ENCODE data around the gene SWAP70. TPM values are rescaled to one million over a fixed set of nuclear protein-coding genes. Genes with fewer than 3 reads are reported as not detected.
"Not testable (repeated sequence)": the region's sequence is repeated elsewhere in the genome, so short reads cannot be mapped to it uniquely, and the experiment has no call there.

Gene SWAP70
- total RNA-seq, 1 experiment from 2014 or later: 13.0 TPM

DNA sequence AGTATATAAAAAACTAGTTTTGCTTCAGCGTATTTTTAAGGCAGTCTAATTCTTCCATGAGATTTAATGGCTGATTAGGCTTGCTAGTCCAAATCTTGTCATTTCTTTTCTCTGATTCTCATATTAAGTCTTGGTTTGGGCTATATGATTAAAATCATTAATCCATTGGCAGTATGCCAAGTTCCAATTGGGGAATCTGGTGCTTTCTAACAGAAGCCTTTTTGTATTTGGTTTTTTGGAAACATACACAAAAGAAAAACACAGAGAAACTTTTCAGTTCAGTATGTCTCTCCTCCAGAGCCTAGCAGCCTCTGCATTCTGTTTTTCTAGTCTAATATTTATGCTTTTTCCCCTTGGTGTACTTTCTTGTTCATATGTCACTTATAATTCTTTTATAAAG is 37.9 kb downstream of the SWAP70 start:
- no peaks in the 10 kb centered on the region for H3K9me3 Mint-ChIP-seq (ENCODE audit: unreplicated experiment)
- peaks cover 17% of the 10 kb centered on the region for H3K36me3 Mint-ChIP-seq (ENCODE audit: insufficient read depth, unreplicated experiment)
- H3K4me3 Mint-ChIP-seq (ENCODE audit: unreplicated experiment): no peak overlapping the region
- peak; percentile 5 for DNase-seq (ENCODE audit: unreplicated experiment)
- BruUV-seq (replicated peaks): no TSS peak
- POLR2A ChIA-PET: no interaction called here
- H3K27me3 Mint-ChIP-seq (ENCODE audit: insufficient read depth, unreplicated experiment): no peaks in the 10 kb centered on the region
- CTCF ChIA-PET: no interaction called here
- H3K27ac Mint-ChIP-seq (ENCODE audit: low read depth, unreplicated experiment): no peak overlapping the region
- peaks cover 5% of the 10 kb centered on the region for H3K4me1 Mint-ChIP-seq (ENCODE audit: insufficient read depth, unreplicated experiment)
- intact Hi-C loops (cut with micrococcal nuclease): no loop called here
- TF ChIP-seq, protein P1, sequence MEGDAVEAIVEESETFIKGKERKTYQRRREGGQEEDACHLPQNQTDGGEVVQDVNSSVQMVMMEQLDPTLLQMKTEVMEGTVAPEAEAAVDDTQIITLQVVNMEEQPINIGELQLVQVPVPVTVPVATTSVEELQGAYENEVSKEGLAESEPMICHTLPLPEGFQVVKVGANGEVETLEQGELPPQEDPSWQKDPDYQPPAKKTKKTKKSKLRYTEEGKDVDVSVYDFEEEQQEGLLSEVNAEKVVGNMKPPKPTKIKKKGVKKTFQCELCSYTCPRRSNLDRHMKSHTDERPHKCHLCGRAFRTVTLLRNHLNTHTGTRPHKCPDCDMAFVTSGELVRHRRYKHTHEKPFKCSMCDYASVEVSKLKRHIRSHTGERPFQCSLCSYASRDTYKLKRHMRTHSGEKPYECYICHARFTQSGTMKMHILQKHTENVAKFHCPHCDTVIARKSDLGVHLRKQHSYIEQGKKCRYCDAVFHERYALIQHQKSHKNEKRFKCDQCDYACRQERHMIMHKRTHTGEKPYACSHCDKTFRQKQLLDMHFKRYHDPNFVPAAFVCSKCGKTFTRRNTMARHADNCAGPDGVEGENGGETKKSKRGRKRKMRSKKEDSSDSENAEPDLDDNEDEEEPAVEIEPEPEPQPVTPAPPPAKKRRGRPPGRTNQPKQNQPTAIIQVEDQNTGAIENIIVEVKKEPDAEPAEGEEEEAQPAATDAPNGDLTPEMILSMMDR (IDR thresholded peaks at IDR 0.05; ENCODE audit: unreplicated experiment): no peak

DNA sequence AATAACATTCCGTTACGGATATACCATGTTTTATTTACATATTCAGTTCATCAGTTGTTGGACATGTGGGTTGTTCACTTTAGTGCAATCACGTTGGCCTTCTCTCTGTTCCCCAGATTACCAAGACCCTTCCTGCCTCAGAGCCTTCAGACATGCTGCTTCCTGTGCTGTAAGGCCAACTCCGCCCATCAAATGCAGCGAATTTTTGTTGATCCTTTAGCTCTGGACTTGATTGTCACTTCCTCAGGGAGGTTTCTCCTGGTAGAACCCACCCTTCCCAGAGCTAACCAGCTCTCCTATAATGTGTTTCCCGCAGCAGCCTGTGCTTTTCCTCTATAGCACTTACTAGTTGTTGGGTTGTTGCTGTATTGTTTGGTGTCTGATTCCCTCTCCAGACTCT is 39.4 kb downstream of the SWAP70 start:
- CTCF ChIA-PET: no interaction called here
- POLR2A ChIA-PET: interaction anchor here (0.9 kb wide), 1 partner anchor 11 kb away, joined by 5 read pairs; no protein-coding TSS in a partner anchor
- H3K27ac Mint-ChIP-seq (ENCODE audit: low read depth, unreplicated experiment): no peak overlapping the region
- H3K4me1 Mint-ChIP-seq (ENCODE audit: insufficient read depth, unreplicated experiment): peaks cover 5% of the 10 kb centered on the region
- TF ChIP-seq, protein P1 (IDR thresholded peaks at IDR 0.05; ENCODE audit: unreplicated experiment): no peak
- no peak overlapping the region for H3K4me3 Mint-ChIP-seq (ENCODE audit: unreplicated experiment)
- no peak for DNase-seq (ENCODE audit: unreplicated experiment)
- H3K27me3 Mint-ChIP-seq (ENCODE audit: insufficient read depth, unreplicated experiment): no peaks in the 10 kb centered on the region
- H3K36me3 Mint-ChIP-seq (ENCODE audit: insufficient read depth, unreplicated experiment): peaks cover 7% of the 10 kb centered on the region
- BruUV-seq (replicated peaks): no TSS peak
- no peaks in the 10 kb centered on the region for H3K9me3 Mint-ChIP-seq (ENCODE audit: unreplicated experiment)
- intact Hi-C loops (cut with micrococcal nuclease): no loop called here

DNA sequence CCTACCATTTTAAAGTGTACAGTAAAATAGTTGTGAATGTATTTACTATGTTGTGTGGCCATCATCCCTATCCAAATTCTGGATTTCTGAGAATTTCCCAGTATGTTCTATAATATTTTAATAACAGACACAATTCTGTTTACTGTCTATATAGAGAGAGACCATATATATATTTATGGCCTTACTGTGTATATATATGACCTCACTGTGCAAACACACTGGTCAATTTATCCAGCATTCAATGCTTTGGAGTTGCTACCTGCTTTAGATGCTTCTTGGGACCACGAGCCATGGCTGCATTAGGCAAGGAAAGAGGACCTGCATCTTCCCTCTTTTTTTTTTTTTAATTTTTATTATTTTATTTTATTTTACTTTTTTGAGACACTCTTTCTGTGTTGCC is 40.2 kb downstream of the SWAP70 start:
- BruUV-seq (replicated peaks): no TSS peak
- POLR2A ChIA-PET: interaction anchor here (0.7 to 1.4 kb wide), 2 partner anchors 12 to 41 kb away, joined by 3 to 7 read pairs; no protein-coding TSS in a partner anchor
- TF ChIP-seq, protein P1 (IDR thresholded peaks at IDR 0.05; ENCODE audit: unreplicated experiment): no peak

DNA sequence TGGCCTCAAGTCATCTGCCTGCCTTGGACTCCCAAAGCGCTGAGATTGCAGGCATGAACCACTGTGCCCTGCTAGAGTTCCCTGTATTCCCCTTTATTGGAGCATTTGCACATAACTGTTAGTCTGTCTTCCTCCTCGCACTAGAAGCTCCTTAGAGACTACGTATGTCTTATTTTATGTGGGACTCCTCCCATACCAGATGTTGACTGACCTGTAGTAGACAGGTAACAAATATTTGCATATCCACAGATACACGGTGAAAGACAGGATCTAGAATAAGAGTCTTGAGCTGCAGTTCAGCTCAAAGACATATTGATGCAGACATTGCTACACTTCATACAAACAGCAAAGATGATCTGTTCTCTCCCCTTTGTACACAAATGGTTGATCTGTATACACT is 40.7 kb downstream of the SWAP70 start:
- CTCF ChIA-PET: interaction anchor here (0.5 kb wide), 1 partner anchor 168 kb away, joined by 4 read pairs; no protein-coding TSS in a partner anchor
- no peaks in the 10 kb centered on the region for H3K4me1 Mint-ChIP-seq (ENCODE audit: insufficient read depth, unreplicated experiment)
- no peak for DNase-seq (ENCODE audit: unreplicated experiment)
- BruUV-seq (replicated peaks): no TSS peak
- POLR2A ChIA-PET: interaction anchor here (0.6 to 1.4 kb wide), 4 partner anchors 12 to 986 kb away, joined by 3 to 7 read pairs (median 3); no protein-coding TSS in a partner anchor
- TF ChIP-seq, protein P1 (IDR thresholded peaks at IDR 0.05; ENCODE audit: unreplicated experiment): no peak
- H3K27me3 Mint-ChIP-seq (ENCODE audit: insufficient read depth, unreplicated experiment): no peaks in the 10 kb centered on the region
- H3K9me3 Mint-ChIP-seq (ENCODE audit: unreplicated experiment): no peaks in the 10 kb centered on the region
- intact Hi-C loops (cut with micrococcal nuclease): no loop called here
- H3K36me3 Mint-ChIP-seq (ENCODE audit: insufficient read depth, unreplicated experiment): peaks cover 7% of the 10 kb centered on the region
- no peak overlapping the region for H3K27ac Mint-ChIP-seq (ENCODE audit: low read depth, unreplicated experiment)
- H3K4me3 Mint-ChIP-seq (ENCODE audit: unreplicated experiment): no peak overlapping the region

More for the DNA sequence above, 40.2 kb downstream of the SWAP70 start:
- Mint-ChIP-seq H3K4me1 (ENCODE audit: insufficient read depth, unreplicated experiment) (peaks cover under 1% of the 10 kb centered on the region), H3K4me3 (ENCODE audit: unreplicated experiment) (no peak overlapping the region), H3K27me3 (ENCODE audit: insufficient read depth, unreplicated experiment) (no peaks in the 10 kb centered on the region), H3K9me3 (ENCODE audit: unreplicated experiment) (no peaks in the 10 kb centered on the region), H3K27ac (ENCODE audit: low read depth, unreplicated experiment) (no peak overlapping the region), H3K36me3 (ENCODE audit: insufficient read depth, unreplicated experiment) (peaks cover 7% of the 10 kb centered on the region)
- no peak for DNase-seq (ENCODE audit: unreplicated experiment)
- intact Hi-C loops (cut with micrococcal nuclease): no loop called here
- CTCF ChIA-PET: interaction anchor here (0.5 kb wide), 1 partner anchor 167 kb away, joined by 4 read pairs; no protein-coding TSS in a partner anchor

DNA sequence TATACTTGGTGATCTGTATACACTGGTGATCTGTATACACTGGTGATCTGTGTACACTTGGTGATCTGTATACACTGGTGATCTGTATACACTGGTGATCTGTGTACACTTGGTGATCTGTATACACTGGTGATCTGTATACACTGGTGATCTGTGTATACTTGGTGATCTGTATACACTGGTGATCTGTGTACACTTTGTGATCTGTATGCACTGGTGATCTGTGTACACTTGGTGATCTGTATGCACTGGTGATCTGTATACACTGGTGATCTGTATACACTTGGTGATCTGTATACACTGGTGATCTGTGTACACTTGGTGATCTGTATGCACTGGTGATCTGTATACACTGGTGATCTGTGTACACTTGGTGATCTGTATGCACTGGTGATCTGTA is 41.5 kb downstream of the SWAP70 start:
- H3K4me1 Mint-ChIP-seq (ENCODE audit: insufficient read depth, unreplicated experiment); H3K36me3 Mint-ChIP-seq (ENCODE audit: insufficient read depth, unreplicated experiment); BruUV-seq (replicated peaks); DNase-seq (ENCODE audit: unreplicated experiment); H3K27me3 Mint-ChIP-seq (ENCODE audit: insufficient read depth, unreplicated experiment); intact Hi-C loops (cut with micrococcal nuclease); H3K27ac Mint-ChIP-seq (ENCODE audit: low read depth, unreplicated experiment); CTCF ChIA-PET; H3K9me3 Mint-ChIP-seq (ENCODE audit: unreplicated experiment); H3K4me3 Mint-ChIP-seq (ENCODE audit: unreplicated experiment): not testable (repeated sequence)
- POLR2A ChIA-PET: interaction anchor here (1.4 kb wide), 1 partner anchor 11 kb away, joined by 7 read pairs; no protein-coding TSS in a partner anchor
